IPS DF 4.7 (cell line): ENCODE results near the gene UBE2D2.

Source experiments
- DNase-seq: peaks from one replicate; pipeline ENCODE4 v3.0.0-alpha.2; 2013; ENCODE audit warnings: low spot score; ENCODE audit errors: extremely low read depth

UBE2D2 gene

DNA sequence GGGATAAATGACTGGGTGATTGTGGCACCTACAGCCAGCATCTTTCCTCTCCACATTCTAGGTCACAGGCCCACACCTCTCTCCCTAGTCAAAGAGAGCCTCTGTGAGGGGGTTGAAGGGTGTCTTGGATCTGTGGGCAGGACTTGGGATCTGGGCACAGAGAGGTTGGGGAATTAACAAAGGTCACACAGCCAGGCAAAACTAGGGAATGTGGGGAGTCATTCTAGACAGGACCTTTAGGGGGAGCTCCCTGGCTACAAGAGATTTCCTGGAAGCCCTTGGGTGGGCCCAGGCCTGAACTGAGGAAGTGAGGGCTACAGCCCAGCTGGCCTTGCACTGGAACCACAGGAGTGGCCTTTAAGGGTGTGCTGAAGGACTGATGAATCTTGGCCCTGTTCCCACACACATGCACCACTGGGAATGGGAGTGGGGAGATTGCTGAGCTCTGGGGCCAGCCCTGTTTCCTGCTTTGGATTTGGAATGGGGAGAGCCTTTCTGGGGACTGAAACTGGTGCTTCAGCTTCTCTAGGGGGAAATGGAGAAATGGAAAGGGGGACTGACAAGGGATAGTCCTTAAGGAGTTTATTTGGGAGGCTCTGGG lies 74.6 kb downstream of the UBE2D2 start:
- no peak for DNase-seq

DNA sequence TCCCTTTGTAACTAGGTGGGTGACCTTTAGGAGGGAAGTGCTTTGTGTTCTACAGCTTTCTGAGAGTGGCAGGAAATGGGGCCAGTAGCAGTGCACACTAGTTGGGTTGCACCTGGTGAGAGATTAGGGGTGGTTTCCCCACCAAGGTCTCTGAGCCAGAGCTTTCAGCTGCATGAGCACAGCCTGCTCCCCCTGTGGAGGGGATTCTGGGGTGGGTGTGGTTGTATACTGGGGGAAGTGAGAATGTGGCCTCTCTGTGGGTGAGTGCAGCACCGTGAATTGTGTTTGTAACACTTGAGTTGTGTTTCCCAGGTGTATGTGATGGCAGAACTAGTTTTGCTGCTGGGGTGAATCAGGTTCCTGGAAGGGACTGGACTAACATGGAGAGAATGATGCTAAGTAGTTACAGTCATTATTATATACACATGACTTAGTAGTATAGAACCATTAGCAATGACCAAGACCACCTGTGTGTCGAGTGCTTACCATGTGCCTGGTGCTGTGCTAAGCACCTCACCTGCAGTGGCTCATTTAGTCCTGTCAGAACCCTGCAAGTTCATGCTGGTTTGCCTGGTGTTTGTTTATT lies 75.2 kb downstream of the UBE2D2 start:
- no peak for DNase-seq

DNA sequence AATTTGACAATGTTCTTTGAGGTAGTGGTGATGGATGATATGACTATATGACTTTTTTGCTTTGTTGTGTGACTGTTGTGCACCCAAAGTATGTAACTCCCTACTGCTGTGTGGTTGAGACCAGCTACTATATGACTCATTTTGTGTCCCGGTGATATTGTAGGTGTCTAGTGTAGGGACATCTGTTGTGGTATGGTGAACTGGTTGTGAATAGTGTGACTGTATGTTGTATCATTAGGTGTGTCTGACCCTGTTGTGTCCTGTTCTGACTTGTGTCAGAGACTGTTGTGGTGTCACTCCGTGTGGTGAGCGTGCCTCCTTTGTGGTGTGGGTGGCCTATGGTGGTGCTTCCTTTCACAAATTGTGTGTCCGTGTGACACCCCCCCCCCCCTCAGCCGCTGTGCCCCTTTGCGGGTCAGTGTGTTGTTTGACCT lies 75.9 kb downstream of the UBE2D2 start:
- no peak for DNase-seq

DNA sequence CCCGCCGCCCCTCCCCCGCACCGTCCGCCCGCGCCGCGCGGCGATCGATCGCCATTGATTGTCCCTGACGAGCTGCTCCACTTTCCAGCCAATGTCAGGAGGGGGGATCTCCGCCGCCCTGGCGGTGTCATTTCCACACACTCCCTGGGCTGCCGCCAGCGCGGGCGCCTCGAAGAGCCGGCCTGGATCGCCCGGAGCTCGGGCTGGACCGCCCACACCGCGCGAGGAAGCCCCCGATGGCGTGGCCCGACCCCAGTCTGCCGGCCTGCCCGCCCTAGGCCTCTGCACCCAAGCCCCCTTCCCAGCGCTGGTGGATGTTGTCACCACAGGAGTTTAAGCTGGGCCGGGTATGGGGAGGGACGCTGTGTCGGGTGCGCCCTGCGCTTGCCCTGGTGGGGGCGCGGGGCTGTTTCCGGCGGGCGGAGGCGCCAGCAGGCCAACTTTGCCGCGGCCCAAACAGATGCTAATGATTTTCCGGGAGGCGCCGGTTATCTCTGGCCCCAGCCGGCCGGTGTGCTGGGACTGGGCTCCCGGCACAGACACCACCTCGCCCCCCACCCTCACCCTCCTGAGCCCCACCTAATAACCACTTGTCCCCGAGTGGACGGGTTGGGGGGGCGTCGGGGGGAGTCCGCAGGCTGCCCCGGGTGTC lies 76.4 kb downstream of the UBE2D2 start:
- DNase-seq = no peak

DNA sequence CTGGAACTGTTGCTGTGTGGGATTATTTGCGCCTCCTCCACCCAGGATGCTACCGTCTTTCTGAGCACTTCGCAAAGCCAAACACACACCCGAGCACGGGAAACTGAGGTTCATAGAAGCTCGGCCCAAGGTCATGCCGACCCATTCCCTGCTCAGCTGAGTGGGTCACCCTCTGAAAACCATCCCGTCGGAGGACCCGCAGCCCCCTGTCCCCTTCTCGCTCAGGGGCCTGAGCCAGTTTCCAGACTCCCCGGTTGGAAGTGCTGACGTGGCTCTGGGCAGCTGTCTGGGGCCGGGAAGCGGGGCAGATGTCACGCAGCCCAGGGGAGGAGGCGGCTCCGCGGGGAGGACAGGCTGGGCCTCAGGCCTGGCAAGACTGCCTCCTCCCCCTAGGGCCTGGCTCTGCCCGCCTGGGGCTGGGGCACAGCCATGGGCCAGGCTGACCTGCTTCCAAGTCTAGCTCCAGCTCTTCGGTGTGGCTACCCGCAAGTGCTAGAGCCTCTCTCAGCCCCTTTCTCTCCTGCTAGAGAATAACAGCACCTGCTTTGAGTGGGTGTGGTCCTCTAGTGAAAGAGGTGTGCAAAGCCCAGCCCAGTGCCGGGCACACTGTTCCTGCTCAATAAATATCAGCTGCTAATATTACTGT lies 77.1 kb downstream of the UBE2D2 start:
- no peak for DNase-seq

- no peak for DNase-seq
Measured at GRCh38 chr5:139638736-139639618, 77.8 kb downstream of the UBE2D2 start.

- no peak for DNase-seq
Measured at GRCh38 chr5:139639619-139640380, 78.7 kb downstream of the UBE2D2 start.

DNA sequence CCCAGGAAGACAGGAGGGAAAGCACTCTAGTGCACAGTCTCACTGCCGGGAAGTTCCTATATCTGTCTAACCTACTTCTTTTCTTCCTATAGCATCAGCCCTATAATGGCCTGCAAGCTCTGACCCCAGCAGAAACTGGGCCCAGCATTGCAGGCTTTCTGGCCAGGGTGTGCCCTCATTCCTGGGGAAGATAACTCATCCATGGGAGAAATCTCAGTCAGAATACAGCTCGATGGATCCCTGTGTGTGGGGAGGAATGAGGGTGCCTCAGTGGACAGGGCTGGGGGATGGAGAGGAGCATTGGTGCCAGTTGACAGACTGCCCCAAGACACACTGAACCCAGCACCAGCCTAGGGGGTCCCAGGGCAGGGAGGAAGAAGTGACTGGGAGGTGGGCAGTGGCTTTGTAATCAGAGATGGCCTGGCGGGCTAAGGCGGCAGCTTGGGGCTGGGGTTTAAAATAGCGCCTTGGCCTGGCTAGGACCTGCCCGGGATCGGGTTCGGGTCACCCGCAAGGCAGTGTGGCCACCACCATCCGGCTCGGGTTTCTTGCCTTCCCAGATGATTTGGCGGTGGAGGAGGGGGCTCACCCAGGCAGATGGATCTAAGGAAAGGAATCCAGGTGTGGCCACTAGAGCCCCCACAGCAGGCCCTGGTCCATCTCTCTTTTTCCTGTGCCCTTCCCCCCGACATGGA lies 79.4 kb downstream of the UBE2D2 start:
- DNase-seq = no peak

- no peak for DNase-seq
Measured at GRCh38 chr5:139641116-139642080, 80.3 kb downstream of the UBE2D2 start.

DNA sequence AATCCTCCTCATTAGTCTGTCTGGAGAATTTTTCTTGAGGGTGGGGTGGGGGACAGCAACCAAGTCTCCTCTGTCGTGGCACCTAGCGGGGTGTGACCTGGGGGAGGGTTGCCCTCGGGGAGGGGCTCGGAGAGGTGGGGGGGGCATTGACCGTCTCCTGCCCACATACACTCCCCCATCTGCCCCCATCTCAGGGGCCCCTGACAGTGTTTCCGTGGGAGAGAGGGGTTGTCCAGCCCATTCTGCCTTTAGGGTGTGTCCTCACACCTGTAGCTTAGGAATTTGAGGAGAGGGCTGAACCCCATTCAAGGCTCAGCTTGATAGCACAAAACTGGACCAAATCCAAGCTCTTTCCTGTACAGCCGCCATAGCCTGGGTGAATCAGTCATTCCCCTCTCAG lies 81.1 kb downstream of the UBE2D2 start:
- no peak for DNase-seq

DNA sequence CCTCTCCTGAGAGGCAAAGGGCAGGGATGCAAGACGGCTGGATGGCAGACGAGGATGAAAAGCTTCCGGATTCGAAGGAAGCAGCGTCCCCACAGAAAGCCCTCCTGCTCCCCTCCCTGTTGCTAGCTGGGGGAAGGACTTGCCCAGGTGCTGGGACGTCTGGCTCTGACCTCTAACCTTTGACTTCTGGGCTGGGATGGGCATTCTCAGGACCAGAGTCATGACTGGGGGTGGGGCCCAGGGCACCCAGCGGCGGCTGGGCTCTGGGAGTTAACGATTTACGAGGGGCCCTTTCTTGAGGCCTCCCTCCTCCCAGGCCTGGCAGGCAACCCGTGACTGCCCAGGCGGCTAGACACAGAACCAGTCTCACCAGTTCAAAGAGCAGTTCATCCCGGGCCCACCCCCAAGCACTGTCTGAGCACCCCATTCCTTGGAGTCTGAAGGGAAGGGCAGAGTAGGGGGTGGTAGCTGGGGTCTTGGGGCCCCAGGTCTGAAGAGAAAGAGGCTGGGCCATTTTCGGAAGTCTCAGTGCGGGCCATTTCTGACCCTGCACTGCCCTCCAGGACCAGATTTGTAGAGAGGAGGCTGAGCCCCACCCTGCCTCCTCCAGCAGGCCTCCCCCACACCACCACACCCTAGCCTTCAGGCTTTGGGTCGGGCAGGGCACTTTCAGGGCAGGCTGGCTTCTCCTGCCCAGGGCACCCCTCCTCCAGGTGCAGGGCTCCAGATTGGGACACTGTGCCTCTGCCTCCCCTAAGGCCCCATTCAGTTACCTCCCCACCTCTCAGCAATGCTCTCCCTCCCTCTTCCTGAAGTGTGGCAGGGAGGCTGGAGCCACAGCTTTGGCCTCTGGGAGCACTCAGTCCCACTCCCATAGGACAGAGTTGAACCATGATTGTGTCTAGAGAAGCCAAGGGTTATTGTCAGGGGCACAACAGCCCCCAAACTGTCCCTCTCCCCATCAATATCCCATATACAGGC lies 82.0 kb downstream of the UBE2D2 start:
- DNase-seq = no peak

DNA sequence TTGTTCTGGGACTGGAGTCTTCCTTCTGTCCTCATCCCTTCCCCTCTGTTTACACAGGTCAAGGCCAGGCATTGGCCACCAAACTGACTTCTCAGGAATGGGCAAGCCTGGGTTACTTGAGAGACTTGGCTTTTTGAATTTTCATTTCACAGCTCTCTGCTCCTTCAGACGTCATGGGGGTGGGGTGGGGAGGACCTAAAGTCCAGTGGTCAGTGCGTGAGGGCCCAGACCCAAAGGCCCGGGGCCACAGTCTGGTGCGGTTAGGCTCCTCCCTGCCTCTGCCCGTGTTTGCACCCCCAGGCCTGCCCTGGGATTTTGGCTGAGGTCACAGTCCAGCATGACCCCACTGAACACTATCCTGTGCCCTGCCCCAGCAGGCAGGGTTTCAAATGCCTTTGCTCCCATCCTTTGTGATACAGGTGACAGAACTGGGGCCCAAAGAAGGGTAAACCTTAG lies 82.9 kb downstream of the UBE2D2 start:
- no peak for DNase-seq

DNA sequence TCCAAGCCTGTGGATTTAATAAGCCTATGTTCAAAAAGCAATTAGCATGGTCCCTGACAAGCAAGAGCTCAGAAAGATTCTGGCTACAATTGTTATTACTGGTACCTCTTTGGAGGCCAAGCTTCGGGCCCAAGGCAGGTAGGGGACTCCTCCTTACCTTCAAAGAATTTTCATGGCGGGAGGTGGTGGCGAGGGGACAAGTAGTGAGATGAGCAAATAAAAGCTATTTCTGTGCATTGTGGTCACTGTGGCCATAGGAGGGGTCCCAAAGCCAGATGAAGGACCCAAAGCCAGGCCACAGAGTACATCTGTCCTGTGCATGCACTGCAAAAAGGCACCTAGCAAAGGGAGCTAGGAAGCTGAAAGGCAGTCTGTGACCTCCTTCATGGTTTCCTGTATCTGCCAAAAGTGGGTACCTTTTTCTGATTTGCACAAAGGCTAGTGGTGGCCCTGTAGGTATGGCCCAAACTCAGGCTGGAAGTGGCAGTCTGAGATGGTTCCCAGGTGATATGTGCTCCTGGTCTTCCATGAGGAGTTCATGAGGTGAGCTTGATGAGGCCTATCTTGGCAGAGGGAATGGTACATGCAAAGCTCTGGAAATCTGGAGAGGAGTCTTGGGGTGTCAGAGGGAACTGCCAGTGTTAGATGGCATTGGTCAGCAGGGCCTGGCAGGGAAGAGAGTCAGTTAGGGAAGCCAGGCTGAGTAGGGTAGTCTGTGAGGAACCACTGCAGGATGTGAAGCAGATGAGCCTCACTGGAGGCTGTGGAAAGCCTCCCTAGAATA lies 83.7 kb downstream of the UBE2D2 start:
- no peak for DNase-seq

- no peak for DNase-seq
Measured at GRCh38 chr5:139645430-139645871, 84.3 kb downstream of the UBE2D2 start.

- DNase-seq = no peak
Measured at GRCh38 chr5:139646111-139646510, 85.0 kb downstream of the UBE2D2 start.

DNA sequence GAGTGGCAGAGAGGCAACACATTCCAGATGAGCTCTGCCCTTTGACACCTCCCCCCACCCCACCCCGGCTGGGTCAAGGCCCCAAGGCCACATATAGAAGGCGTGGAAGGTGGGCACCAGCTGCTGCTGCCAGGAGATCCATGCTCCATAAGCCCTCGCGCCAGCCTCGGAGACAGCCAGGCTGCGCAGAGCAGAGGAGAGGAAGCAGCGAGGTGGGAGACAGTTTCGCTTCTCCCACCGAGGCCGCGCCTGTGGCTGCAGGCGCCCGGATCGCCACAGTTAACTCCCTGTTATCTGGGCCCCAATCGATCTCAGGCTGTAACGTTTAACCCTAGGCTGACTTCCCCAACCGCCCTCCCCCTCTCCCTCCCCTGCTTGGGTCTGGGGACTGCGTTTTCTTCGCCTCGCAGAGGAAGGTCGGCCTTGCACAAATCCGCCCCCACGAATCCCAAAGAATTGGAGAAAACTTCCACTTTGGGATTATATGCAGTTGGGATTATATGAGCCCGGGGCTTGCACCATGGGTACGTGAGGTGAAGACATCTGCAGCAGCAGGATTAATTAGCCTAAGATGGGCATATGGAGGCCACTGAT lies 85.9 kb downstream of the UBE2D2 start:
- DNase-seq = no peak
